K562 (cell line): ENCODE data around the gene DTX3. TPM values are rescaled to one million over a fixed set of nuclear protein-coding genes. Genes with fewer than 3 reads are reported as not detected.

Experiments used
- CAMTA2 ChIP-seq: fragments of 250-450 bp; sonication (Bioruptor Pico); conservative IDR thresholded peaks from 2 replicates; pipeline ENCODE4 v1.5.1; 2022
- CTBP1 ChIP-seq: fragments of 450-650 bp; IDR thresholded peaks from 2 replicates; pipeline ENCODE4 v1.6.1; 2016; ENCODE audit warnings: borderline replicate concordance
- GATAD2A ChIP-seq: fragments of 450-650 bp; IDR thresholded peaks from 2 replicates; pipeline ENCODE4 v1.6.1; 2017
- HCFC1 ChIP-seq: IDR thresholded peaks from 2 replicates; pipeline ENCODE4 v1.6.1; 2012; ENCODE audit warnings: low read depth, low read length, improper control_type of control experiment
- MAFK ChIP-seq: IDR thresholded peaks from 2 replicates; pipeline ENCODE4 v1.6.1; 2011; ENCODE audit warnings: low read length, improper control_type of control experiment
- MAZ ChIP-seq, 2 experiments: fragments of 450-650 bp in 1 of 2; sonication (generic) in 1 of 2; formaldehyde crosslinking; IDR thresholded peaks in 1 of 2; conservative IDR thresholded peaks in 1 of 2; 2 replicates each; pipeline versions ENCODE4 v1.4.0 to v1.5.0; 2020; ENCODE audit warnings: mild to moderate bottlenecking in 1 of 2, missing genetic modification reagents in 1 of 2
- NCOA1 ChIP-seq: fragments of 450-650 bp; IDR thresholded peaks from 2 replicates; pipeline ENCODE4 v1.6.1; 2016; ENCODE audit warnings: low read depth
- PHF21A ChIP-seq: fragments of 450-650 bp; IDR thresholded peaks from 2 replicates; pipeline ENCODE4 v1.6.1; 2017; ENCODE audit warnings: low read depth, borderline replicate concordance
- RAD21 ChIP-seq, 2 experiments: fragments of 250-450 bp in 1 of 2; fragments of 450-650 bp in 1 of 2; sonication (Bioruptor Pico) in 1 of 2; formaldehyde crosslinking in 1 of 2; IDR thresholded peaks in 1 of 2; conservative IDR thresholded peaks in 1 of 2; 2 replicates each; pipeline versions ENCODE4 v1.4.0 to v1.8.0; 2020 to 2022; ENCODE audit warnings: mild to moderate bottlenecking in 2 of 2, moderate library complexity in 1 of 2
- REST ChIP-seq, 2 experiments: fragments of 450-650 bp; formaldehyde crosslinking in 1 of 2; IDR thresholded peaks; 2 replicates each; pipeline versions ENCODE4 v1.4.0 to v1.6.1; 2014 to 2020; ENCODE audit warnings: mild to moderate bottlenecking in 2 of 2, borderline replicate concordance in 1 of 2, low read depth in 1 of 2
- STAT5B ChIP-seq: fragments of 250-450 bp; sonication (Bioruptor Pico); IDR thresholded peaks from 2 replicates; pipeline ENCODE4 v1.8.0; 2021; ENCODE audit warnings: mild to moderate bottlenecking, inconsistent platforms
- ZFP30 ChIP-seq: fragments of 250-450 bp; sonication (Bioruptor Pico); IDR thresholded peaks from 2 replicates; pipeline ENCODE4 v1.8.0; 2022; ENCODE audit warnings: moderate library complexity, mild to moderate bottlenecking, inconsistent platforms, borderline replicate concordance
- ZNF780A ChIP-seq: fragments of 250-450 bp; sonication (Bioruptor Pico); IDR thresholded peaks from 2 replicates; pipeline ENCODE4 v1.5.0; 2021; ENCODE audit warnings: mild to moderate bottlenecking
- polyA plus RNA-seq, 8 experiments: library from polyadenylated mRNA; depleted of rRNA in 4 of 8; stranded (reverse) in 5 of 8; unstranded in 3 of 8; fragments of >200 nt; fragmentation: Nextera tagmentation in 2 of 8; fragmentation: Illumina TruSeq in 1 of 8; extraction: Ambion mirVana in 2 of 8; extraction: Trizol in 1 of 8; gene quantifications; 2 replicates each; pipeline versions ENCODE4 v1.2.1 to v1.2.3, GENCODE V29; 2011 to 2014; ENCODE audit warnings: inconsistent platforms in 1 of 8, missing spikeins in 1 of 8
- total RNA-seq, 7 experiments: library from RNA; depleted of rRNA in 6 of 7; stranded (reverse); fragments of >200 nt in 6 of 7; fragmentation: Illumina TruSeq in 2 of 7; extraction: Trizol in 2 of 7; gene quantifications; 2 replicates each; pipeline versions ENCODE4 v1.2.1 to v1.2.3, GENCODE V29; 2011 to 2021; ENCODE audit warnings: low replicate concordance in 1 of 7
- TF ChIP-seq, protein P1 (sequence below), 3 experiments: IDR thresholded peaks in 2 of 3; conservative IDR thresholded peaks in 1 of 3; 2 replicates each; pipeline ENCODE4 v1.5.1; 2011 to 2012; ENCODE audit warnings: low read length in 3 of 3, mild to moderate bottlenecking in 3 of 3, control low read depth in 2 of 3, improper control_type of control experiment in 1 of 3, inconsistent platforms in 1 of 3, low read depth in 1 of 3, mixed read lengths in 1 of 3, moderate library complexity in 1 of 3; ENCODE audit not compliant: insufficient read depth in 2 of 3
- TF ChIP-seq, protein P2 (sequence below): fragments of 450-650 bp; formaldehyde crosslinking; IDR thresholded peaks from 2 replicates; pipeline ENCODE4 v1.4.0; 2022; ENCODE audit warnings: mild to moderate bottlenecking, moderate library complexity

DTX3 gene
- total and polyA plus RNA-seq, 9 of the 15 experiments (the other 6 are each of a cell fraction or from before 2014, with no cell fraction given): 0.03 to 0.09 (median 0.06) TPM; not detected in 6

GRCh38 chr12:57583008-57583831 lies 21.4 kb upstream of the DTX3 start (continued):
- TF ChIP-seq REST (IDR thresholded peaks at IDR 0.05; ENCODE audit: borderline replicate concordance) (peak; percentile 91), REST (CRISPR knock-in tag; IDR thresholded peaks at IDR 0.05; ENCODE audit: low read depth) (no peak), STAT5B (no peak), HCFC1 (peak; percentile 32; the same call in 1 of the 2 replicates), RAD21 (CRISPR knock-in tag; conservative IDR thresholded peaks at IDR 0.05 in 1 of 2, IDR thresholded peaks at IDR 0.05 in 1 of 2) (peak; percentile 91 to 96), CTBP1 (peak; percentile 56; the same call in 1 of the 2 replicates), CAMTA2 (CRISPR knock-in tag) (no peak), MAFK (0 out of 2 replicates have a peak, but pooled peaks have one; percentile 17), ZFP30 (CRISPR knock-in tag) (no peak), NCOA1 (0 out of 2 replicates have a peak, but pooled peaks have one; percentile 24), MAZ (CRISPR knock-in tag; conservative IDR thresholded peaks at IDR 0.05 in 1 of 2, IDR thresholded peaks at IDR 0.05 in 1 of 2) (peak in 1 of 2 experiments; percentile 73; a peak in 1 of 4 replicates), ZNF780A (CRISPR knock-in tag) (no peak), PHF21A (peak; percentile 88; the same call in 1 of the 2 replicates), GATAD2A (0 out of 2 replicates have a peak, but pooled peaks have one; percentile 45)
- TF ChIP-seq, protein P1, sequence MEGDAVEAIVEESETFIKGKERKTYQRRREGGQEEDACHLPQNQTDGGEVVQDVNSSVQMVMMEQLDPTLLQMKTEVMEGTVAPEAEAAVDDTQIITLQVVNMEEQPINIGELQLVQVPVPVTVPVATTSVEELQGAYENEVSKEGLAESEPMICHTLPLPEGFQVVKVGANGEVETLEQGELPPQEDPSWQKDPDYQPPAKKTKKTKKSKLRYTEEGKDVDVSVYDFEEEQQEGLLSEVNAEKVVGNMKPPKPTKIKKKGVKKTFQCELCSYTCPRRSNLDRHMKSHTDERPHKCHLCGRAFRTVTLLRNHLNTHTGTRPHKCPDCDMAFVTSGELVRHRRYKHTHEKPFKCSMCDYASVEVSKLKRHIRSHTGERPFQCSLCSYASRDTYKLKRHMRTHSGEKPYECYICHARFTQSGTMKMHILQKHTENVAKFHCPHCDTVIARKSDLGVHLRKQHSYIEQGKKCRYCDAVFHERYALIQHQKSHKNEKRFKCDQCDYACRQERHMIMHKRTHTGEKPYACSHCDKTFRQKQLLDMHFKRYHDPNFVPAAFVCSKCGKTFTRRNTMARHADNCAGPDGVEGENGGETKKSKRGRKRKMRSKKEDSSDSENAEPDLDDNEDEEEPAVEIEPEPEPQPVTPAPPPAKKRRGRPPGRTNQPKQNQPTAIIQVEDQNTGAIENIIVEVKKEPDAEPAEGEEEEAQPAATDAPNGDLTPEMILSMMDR (IDR thresholded peaks at IDR 0.05 in 2 of 3, conservative IDR thresholded peaks at IDR 0.05 in 1 of 3; ENCODE audit: insufficient read depth in 2 of 3, low read depth in 1 of 3, low read length in 3 of 3): peak; percentile 97 to 99 (median 99)
- TF ChIP-seq, protein P2, sequence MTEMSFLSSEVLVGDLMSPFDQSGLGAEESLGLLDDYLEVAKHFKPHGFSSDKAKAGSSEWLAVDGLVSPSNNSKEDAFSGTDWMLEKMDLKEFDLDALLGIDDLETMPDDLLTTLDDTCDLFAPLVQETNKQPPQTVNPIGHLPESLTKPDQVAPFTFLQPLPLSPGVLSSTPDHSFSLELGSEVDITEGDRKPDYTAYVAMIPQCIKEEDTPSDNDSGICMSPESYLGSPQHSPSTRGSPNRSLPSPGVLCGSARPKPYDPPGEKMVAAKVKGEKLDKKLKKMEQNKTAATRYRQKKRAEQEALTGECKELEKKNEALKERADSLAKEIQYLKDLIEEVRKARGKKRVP: no peak
